ENCODE results near the gene AGXT. TPM values are rescaled to one million over a fixed set of nuclear protein-coding genes. Genes with fewer than 3 reads are reported as not detected.

AGXT gene
- total RNA-seq, 2 donors from 2014 or later: not detected

GRCh38 chr2:240904216-240905175 lies 35.9 kb downstream of the AGXT start:
- H3K9me3 Mint-ChIP-seq: no peaks in the 10 kb centered on the region
- ATAC-seq (replicated peaks): no peak
- H3K27me3 Mint-ChIP-seq: peaks cover 5% of the 10 kb centered on the region
- H3K4me3 Mint-ChIP-seq: no peak overlapping the region
- no peaks in the 10 kb centered on the region for H3K36me3 Mint-ChIP-seq (ENCODE audit: low read depth)
- H3K27ac Mint-ChIP-seq: no peak overlapping the region
- H3K4me1 Mint-ChIP-seq: no peaks in the 10 kb centered on the region

GRCh38 chr2:240905176-240905781 lies 36.7 kb downstream of the AGXT start:
- H3K9me3 Mint-ChIP-seq: no peaks in the 10 kb centered on the region
- H3K4me1 Mint-ChIP-seq: no peaks in the 10 kb centered on the region
- no peaks in the 10 kb centered on the region for H3K36me3 Mint-ChIP-seq (ENCODE audit: low read depth)
- H3K27me3 Mint-ChIP-seq: peaks cover 6% of the 10 kb centered on the region
- no peak for ATAC-seq (replicated peaks)
- no peak overlapping the region for H3K27ac Mint-ChIP-seq
- no peak overlapping the region for H3K4me3 Mint-ChIP-seq

- Mint-ChIP-seq H3K4me3 (no peak within 1 kb of the TSS), H3K27ac (no peak within 1 kb of the TSS), H3K36me3 (ENCODE audit: low read depth) (no peaks in the 10 kb centered on the region), H3K27me3 (peaks cover 5% of the 10 kb centered on the region), H3K9me3 (no peaks in the 10 kb centered on the region), H3K4me1 (no peaks in the 10 kb centered on the region)
- ATAC-seq (replicated peaks): no peak
Observed at GRCh38 chr2:240906141-240906910, 37.7 kb downstream of the AGXT start, which contains the start of gene CROCC2. TSS of gene CROCC2 (plus strand) at chr2:240906336. CDS start at chr2:240906514, 178 bp downstream.

- no peak overlapping the region for H3K27ac Mint-ChIP-seq
- H3K36me3 Mint-ChIP-seq (ENCODE audit: low read depth): no peaks in the 10 kb centered on the region
- ATAC-seq (replicated peaks): no peak
- no peaks in the 10 kb centered on the region for H3K9me3 Mint-ChIP-seq
- no peak overlapping the region for H3K4me3 Mint-ChIP-seq
- H3K27me3 Mint-ChIP-seq: peaks cover 11% of the 10 kb centered on the region
- no peaks in the 10 kb centered on the region for H3K4me1 Mint-ChIP-seq
Observed at GRCh38 chr2:240906911-240907590, 38.4 kb downstream of the AGXT start.

GRCh38 chr2:240909216-240909974 lies 40.8 kb downstream of the AGXT start:
- Mint-ChIP-seq H3K36me3 (ENCODE audit: low read depth) (no peaks in the 10 kb centered on the region), H3K4me1 (no peaks in the 10 kb centered on the region), H3K27me3 (peaks cover 15% of the 10 kb centered on the region), H3K27ac (no peak overlapping the region), H3K9me3 (no peaks in the 10 kb centered on the region), H3K4me3 (no peak overlapping the region)
- no peak for ATAC-seq (replicated peaks)

GRCh38 chr2:240911641-240912265 lies 43.1 kb downstream of the AGXT start:
- Mint-ChIP-seq H3K4me1 (no peaks in the 10 kb centered on the region), H3K27me3 (peaks cover 17% of the 10 kb centered on the region), H3K4me3 (no peak overlapping the region), H3K36me3 (ENCODE audit: low read depth) (no peaks in the 10 kb centered on the region), H3K9me3 (no peaks in the 10 kb centered on the region), H3K27ac (no peak overlapping the region)
- no peak for ATAC-seq (replicated peaks)

GRCh38 chr2:240912878-240913809 lies 44.5 kb downstream of the AGXT start:
- H3K27ac Mint-ChIP-seq: no peak overlapping the region
- no peaks in the 10 kb centered on the region for H3K4me1 Mint-ChIP-seq
- H3K27me3 Mint-ChIP-seq: peaks cover 21% of the 10 kb centered on the region
- no peaks in the 10 kb centered on the region for H3K36me3 Mint-ChIP-seq (ENCODE audit: low read depth)
- ATAC-seq (replicated peaks): no peak
- no peak overlapping the region for H3K4me3 Mint-ChIP-seq
- H3K9me3 Mint-ChIP-seq: no peaks in the 10 kb centered on the region

GRCh38 chr2:240913810-240914644 lies 45.4 kb downstream of the AGXT start:
- Mint-ChIP-seq H3K4me3 (no peak overlapping the region), H3K9me3 (no peaks in the 10 kb centered on the region), H3K36me3 (ENCODE audit: low read depth) (no peaks in the 10 kb centered on the region), H3K27me3 (peaks cover 21% of the 10 kb centered on the region), H3K27ac (no peak overlapping the region), H3K4me1 (no peaks in the 10 kb centered on the region)
- peak; percentile 66 for ATAC-seq (replicated peaks)

- no peak for ATAC-seq (replicated peaks)
- Mint-ChIP-seq H3K4me3 (no peak overlapping the region), H3K4me1 (no peaks in the 10 kb centered on the region), H3K27ac (no peak overlapping the region), H3K36me3 (ENCODE audit: low read depth) (no peaks in the 10 kb centered on the region), H3K9me3 (no peaks in the 10 kb centered on the region), H3K27me3 (peaks cover 21% of the 10 kb centered on the region)
Observed at GRCh38 chr2:240914645-240915525, 46.3 kb downstream of the AGXT start.

GRCh38 chr2:240915526-240916341 lies 47.1 kb downstream of the AGXT start:
- Mint-ChIP-seq H3K27me3 (peaks cover 16% of the 10 kb centered on the region), H3K27ac (no peak overlapping the region), H3K4me3 (no peak overlapping the region), H3K4me1 (no peaks in the 10 kb centered on the region), H3K36me3 (ENCODE audit: low read depth) (no peaks in the 10 kb centered on the region), H3K9me3 (no peaks in the 10 kb centered on the region)
- no peak for ATAC-seq (replicated peaks)

Data from activated T-helper 17 cell treated with anti-CD3 and anti-CD28 coated beads, Interleukin-2, amount 50 U/mL, for 72 hours (primary cell).